Measurements from ENCODE around the gene IP6K3.
A peak's percentile ranks its signal among the peaks of the same experiment; 100 is the strongest.

IP6K3 gene

DNA sequence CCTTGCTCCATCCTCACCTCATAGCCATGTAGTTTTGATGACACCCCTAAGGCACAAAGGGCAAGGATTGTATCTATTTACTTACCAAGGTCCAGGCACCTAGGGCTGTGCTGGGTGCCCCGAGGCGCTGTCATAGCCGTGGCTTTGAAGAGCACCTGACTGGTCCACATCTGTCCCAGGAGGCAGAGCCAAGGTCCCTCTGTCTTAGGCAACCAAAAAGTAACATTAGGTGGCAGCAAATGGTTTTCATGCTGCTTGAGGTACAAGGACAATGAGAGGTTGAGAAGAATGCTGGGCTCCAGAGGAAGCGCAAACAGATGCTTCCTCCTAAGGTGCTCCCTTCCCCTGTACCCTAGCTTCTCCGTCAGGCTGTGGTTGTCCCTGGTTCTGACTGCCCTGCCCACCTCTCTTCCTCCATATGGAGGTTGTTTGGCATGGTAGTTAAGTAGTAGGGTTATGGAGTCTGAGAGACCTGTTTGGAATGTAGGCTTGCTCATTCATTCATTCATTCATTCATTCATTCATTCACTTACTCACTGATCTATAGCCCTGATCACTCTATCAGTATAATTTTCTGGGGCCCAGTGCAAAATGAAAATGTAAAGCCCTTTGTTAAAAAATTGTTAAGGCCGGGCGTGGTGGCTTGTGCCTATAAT lies 32.2 kb downstream of the IP6K3 start:
- TF ChIP-seq, protein P1, sequence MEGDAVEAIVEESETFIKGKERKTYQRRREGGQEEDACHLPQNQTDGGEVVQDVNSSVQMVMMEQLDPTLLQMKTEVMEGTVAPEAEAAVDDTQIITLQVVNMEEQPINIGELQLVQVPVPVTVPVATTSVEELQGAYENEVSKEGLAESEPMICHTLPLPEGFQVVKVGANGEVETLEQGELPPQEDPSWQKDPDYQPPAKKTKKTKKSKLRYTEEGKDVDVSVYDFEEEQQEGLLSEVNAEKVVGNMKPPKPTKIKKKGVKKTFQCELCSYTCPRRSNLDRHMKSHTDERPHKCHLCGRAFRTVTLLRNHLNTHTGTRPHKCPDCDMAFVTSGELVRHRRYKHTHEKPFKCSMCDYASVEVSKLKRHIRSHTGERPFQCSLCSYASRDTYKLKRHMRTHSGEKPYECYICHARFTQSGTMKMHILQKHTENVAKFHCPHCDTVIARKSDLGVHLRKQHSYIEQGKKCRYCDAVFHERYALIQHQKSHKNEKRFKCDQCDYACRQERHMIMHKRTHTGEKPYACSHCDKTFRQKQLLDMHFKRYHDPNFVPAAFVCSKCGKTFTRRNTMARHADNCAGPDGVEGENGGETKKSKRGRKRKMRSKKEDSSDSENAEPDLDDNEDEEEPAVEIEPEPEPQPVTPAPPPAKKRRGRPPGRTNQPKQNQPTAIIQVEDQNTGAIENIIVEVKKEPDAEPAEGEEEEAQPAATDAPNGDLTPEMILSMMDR (IDR thresholded peaks at IDR 0.05; ENCODE audit: low read depth, low read length, missing control alignments): no peak
- no peak for DNase-seq (ENCODE audit: extremely low read depth, low read depth)
- H3K4me3 ChIP-seq (replicated peaks; ENCODE audit: low read depth, low read length): no peak overlapping the region

DNA sequence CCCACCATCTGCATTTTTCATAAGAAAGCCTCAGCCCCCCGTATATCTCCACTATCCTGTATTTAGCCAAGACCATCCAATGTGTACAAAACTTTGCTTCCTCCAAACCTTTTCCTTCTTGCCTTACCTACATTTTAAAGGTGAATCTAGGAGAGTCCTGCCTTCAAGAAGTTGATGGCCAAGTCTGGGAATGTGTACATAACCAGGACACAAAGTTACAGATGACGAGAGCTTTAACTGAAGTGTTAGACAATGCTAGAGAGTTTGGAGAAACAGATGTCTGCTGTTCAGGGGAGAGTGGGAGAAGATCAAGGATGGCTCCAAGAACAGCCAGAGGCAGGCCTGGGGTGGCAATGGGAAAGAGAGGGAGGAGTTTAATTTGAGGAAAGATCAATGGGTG lies 32.9 kb downstream of the IP6K3 start:
- TF ChIP-seq, protein P1 (IDR thresholded peaks at IDR 0.05; ENCODE audit: low read depth, low read length, missing control alignments): no peak
- H3K4me3 ChIP-seq (replicated peaks; ENCODE audit: low read depth, low read length): no peak overlapping the region
- no peak for DNase-seq (ENCODE audit: extremely low read depth, low read depth)

DNA sequence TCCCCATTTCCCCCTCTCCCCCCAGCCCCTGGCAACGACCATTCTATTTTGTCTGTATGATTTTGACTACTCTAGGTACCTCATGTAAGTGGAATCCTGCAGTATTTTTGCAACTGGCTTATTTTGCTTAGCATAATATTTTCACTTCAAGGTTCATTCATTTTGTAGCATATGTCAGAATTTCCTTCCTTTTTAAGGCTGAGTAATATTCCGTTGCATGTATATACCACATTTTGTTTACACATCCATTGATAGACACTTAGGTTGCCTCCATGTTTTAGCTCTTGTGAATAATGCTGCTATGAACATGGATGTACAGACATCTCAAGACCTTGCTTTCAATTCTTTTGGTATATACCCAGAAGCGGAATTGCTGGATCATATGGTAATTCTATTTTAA lies 33.8 kb downstream of the IP6K3 start:
- H3K4me3 ChIP-seq (replicated peaks; ENCODE audit: low read depth, low read length): no peak overlapping the region
- no peak for DNase-seq (ENCODE audit: extremely low read depth, low read depth)
- TF ChIP-seq, protein P1 (IDR thresholded peaks at IDR 0.05; ENCODE audit: low read depth, low read length, missing control alignments): no peak

DNA sequence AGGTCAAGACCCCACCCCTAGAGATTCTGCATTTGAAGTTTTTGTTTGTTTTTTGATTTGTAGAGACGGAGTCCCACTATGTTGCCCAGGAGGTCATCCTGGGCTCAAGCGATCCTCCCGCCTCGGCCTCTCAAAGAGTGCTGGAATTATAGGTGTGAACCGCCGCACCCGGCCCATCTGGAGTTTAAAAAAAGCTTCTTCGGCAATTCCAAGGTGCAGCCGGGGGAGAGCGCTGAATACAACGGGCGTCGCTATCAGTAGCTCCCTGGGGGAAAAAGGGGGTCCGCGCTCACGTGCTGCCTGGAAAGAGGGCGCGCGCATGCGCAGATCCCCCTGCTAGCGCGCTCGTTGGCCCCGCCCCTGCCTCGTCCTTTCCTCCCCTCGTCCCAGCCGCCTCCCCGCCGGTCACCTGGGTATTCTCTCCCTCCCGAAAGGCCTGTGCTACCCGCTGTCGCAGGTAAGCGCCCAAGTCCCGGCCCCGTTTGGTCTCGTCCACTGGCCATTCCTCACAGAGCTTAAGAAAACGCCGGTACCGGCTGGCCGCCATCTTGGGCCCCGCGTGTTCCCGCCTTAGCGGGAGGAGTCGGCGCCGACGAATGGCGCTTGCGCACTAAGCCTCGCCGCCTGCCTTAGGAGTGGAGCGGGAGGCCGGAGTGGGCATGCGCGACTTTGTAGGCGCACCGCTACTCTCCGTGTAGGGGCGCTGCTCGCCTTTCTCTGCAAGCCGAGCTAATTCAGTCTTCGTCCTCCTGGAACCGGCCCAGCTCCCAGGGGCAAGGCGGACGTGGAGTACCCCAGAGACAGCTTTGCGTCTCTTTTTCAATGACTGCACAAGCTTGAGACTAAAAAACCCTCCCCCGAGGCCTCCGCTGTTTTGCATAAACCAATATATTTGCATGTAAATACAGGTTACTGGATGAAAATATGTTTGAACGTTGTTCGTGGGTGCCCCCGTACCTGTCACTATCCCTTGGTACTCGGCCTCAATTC lies 35.3 kb downstream of the IP6K3 start, which contains the start of gene UQCC2:
TSS of gene UQCC2 (minus strand) at position 561 of the 990 bp plus-strand sequence. CDS start at position 547, 14 bp downstream.
- peak; percentile 85 for DNase-seq (ENCODE audit: extremely low read depth, low read depth)
- H3K4me3 ChIP-seq (replicated peaks; ENCODE audit: low read depth, low read length): peak within 1 kb of the TSS; percentile 63
- TF ChIP-seq, protein P1 (IDR thresholded peaks at IDR 0.05; ENCODE audit: low read depth, low read length, missing control alignments): peak; percentile 68

DNA sequence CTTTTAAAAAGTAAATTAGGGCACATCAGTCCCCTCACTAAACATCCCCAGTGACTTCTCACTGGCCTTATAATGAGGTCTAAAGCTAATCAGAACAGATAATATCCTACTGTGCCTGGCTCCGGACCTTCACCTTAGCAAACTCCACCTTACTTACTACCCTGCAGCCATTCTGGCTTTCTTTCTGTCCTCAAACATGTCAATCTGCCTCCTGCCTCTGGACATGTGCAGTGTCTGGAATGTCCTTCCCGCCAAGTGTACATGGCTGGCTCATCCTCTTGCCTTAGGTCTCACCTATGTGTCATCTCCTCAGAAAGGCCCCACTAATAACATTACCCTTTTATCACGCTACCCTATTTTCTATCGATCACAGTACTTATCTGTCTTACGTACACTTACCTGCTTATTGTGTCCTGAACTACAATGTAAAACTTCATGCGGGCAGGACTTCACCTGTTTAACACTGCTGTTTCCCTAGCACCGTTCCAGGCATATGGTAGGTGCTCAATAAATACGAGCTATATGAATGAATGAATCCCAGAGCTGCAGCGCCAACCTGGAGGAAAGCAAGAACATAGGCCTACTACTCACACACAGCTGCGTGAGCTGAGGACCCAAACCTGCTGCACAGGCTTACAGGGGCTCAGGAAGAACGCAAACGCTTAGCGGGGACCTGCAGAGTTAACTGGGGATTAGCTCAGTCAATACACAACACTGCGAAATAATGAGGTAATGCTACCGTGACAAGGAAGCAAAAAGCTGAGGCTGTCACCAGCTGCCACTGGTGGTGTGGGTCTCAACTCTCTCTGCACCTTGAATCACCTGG lies 36.2 kb downstream of the IP6K3 start:
- DNase-seq (ENCODE audit: extremely low read depth, low read depth): no peak
- H3K4me3 ChIP-seq (replicated peaks; ENCODE audit: low read depth, low read length): peak overlapping the region; percentile 63
- TF ChIP-seq, protein P1 (IDR thresholded peaks at IDR 0.05; ENCODE audit: low read depth, low read length, missing control alignments): no peak

DNA sequence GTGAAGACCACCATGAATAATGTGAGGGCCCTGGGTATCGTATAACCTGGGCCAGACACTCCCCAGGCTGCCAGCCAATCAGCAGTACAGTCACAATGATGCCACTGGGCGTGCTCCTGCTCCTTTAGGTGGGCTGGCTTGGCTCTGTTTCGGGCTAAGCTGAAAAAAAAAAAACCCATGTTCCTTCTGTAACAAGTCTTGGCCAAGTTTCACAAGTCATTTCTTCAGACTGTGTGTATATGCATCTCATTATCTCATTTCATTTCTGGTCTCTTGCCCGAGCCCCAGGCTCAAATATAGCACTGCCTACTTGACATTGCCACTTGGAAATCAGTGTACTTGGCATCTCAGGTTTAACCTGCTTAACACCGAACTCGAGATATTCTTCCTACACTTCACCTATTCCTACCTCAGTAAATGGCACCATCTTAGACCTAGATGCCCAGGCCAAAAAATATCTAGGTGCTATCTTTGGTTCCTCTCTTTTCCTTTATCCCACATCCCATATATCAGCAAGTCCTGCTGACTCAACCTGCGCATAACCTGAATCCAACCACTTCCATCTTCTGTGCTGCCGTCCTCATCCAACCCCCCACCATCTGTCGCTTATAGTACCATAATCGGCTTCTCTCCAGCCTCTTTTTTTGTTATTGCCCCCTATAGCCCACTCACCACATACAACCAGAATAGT lies 37.0 kb downstream of the IP6K3 start:
- TF ChIP-seq, protein P1 (IDR thresholded peaks at IDR 0.05; ENCODE audit: low read depth, low read length, missing control alignments): no peak
- DNase-seq (ENCODE audit: extremely low read depth, low read depth): no peak
- H3K4me3 ChIP-seq (replicated peaks; ENCODE audit: low read depth, low read length): peak overlapping the region; percentile 63

All from HFF-Myc (cell line).